K562 (cell line): ENCODE measurements around the gene SEPTIN8. TPM values are rescaled to one million over a fixed set of nuclear protein-coding genes. Genes with fewer than 3 reads are reported as not detected.

ENCODE experiments used
- CHAMP1 ChIP-seq: fragments of 450-650 bp; IDR thresholded peaks from 2 replicates; pipeline ENCODE4 v1.6.1; 2016; ENCODE audit warnings: mild to moderate bottlenecking
- HSF4 ChIP-seq: fragments of 250-450 bp; sonication (Bioruptor Pico); IDR thresholded peaks from 2 replicates; pipeline ENCODE4 v2.1.2; 2022; ENCODE audit warnings: mild to moderate bottlenecking, moderate library complexity, borderline replicate concordance
- MYC ChIP-seq, 2 experiments: fragments of 250-450 bp in 1 of 2; sonication (Bioruptor Pico) in 1 of 2; IDR thresholded peaks; 2 replicates each; pipeline versions ENCODE4 v1.5.1 to v1.6.1; 2012 to 2021; ENCODE audit warnings: low read depth in 2 of 2, borderline replicate concordance in 1 of 2, improper control_type of control experiment in 1 of 2, low read length in 1 of 2, mild to moderate bottlenecking in 1 of 2, moderate library complexity in 1 of 2
- PATZ1 ChIP-seq: fragments of 250-450 bp; sonication (Bioruptor Pico); IDR thresholded peaks from 2 replicates; pipeline ENCODE4 v1.5.0; 2020; ENCODE audit warnings: mild to moderate bottlenecking, borderline replicate concordance
- SP2 ChIP-seq: IDR thresholded peaks from 2 replicates; pipeline ENCODE4 v1.6.1; 2011; ENCODE audit warnings: mild to moderate bottlenecking, low read depth, low read length, moderate library complexity; ENCODE audit not compliant: poor library complexity, severe bottlenecking; ENCODE audit errors: extremely low read depth
- STAT6 ChIP-seq: sonication (generic); formaldehyde crosslinking; IDR thresholded peaks from 2 replicates; pipeline ENCODE4 v1.8.1; 2023; ENCODE audit warnings: mild to moderate bottlenecking, missing genetic modification reagents
- ZBED1 ChIP-seq: IDR thresholded peaks from 2 replicates; pipeline ENCODE4 v1.6.1; 2014
- ZMIZ1 ChIP-seq, 2 experiments: fragments of 150-350 bp in 1 of 2; IDR thresholded peaks; 2 replicates each; pipeline ENCODE4 v1.6.1; 2012 to 2016; ENCODE audit warnings: low read depth in 2 of 2, low read length in 2 of 2, mild to moderate bottlenecking in 1 of 2, moderate library complexity in 1 of 2
- ZNF280B ChIP-seq: fragments of 250-450 bp; sonication (Bioruptor Pico); IDR thresholded peaks from 2 replicates; pipeline ENCODE4 v1.5.1; 2021; ENCODE audit warnings: mild to moderate bottlenecking
- ZNF444 ChIP-seq: fragments of 250-450 bp; sonication (Bioruptor Pico); IDR thresholded peaks from 2 replicates; pipeline ENCODE4 v1.4.0; 2020; ENCODE audit warnings: mild to moderate bottlenecking, moderate library complexity
- polyA plus RNA-seq, 8 experiments: library from polyadenylated mRNA; depleted of rRNA in 4 of 8; stranded (reverse) in 5 of 8; unstranded in 3 of 8; fragments of >200 nt; fragmentation: Nextera tagmentation in 2 of 8; fragmentation: Illumina TruSeq in 1 of 8; extraction: Ambion mirVana in 2 of 8; extraction: Trizol in 1 of 8; gene quantifications; 2 replicates each; pipeline versions ENCODE4 v1.2.1 to v1.2.3, GENCODE V29; 2011 to 2014; ENCODE audit warnings: inconsistent platforms in 1 of 8, missing spikeins in 1 of 8
- total RNA-seq, 7 experiments: library from RNA; depleted of rRNA in 6 of 7; stranded (reverse); fragments of >200 nt in 6 of 7; fragmentation: Illumina TruSeq in 2 of 7; extraction: Trizol in 2 of 7; gene quantifications; 2 replicates each; pipeline versions ENCODE4 v1.2.1 to v1.2.3, GENCODE V29; 2011 to 2021; ENCODE audit warnings: low replicate concordance in 1 of 7

SEPTIN8 gene
- total and polyA plus RNA-seq, 9 of the 15 experiments (the other 6 are each of a cell fraction or from before 2014, with no cell fraction given) = 19.3 to 142 (median 101) TPM

GRCh38 chr5:132736853-132737833, 39.9 kb downstream of the SEPTIN8 start, which contains the start of gene KIF3A (continued):
- no peak for TF ChIP-seq HSF4 (CRISPR knock-in tag)
- TF ChIP-seq STAT6 (CRISPR knock-in tag) = 0 out of 2 replicates have a peak, but pooled peaks have one; percentile 14
- no peak for TF ChIP-seq PATZ1
- peak; percentile 17; the same call in 1 of the 2 replicates for TF ChIP-seq MYC (IDR thresholded peaks at IDR 0.05; ENCODE audit: low read depth, low read length)
- TF ChIP-seq MYC (CRISPR knock-in tag; IDR thresholded peaks at IDR 0.05; ENCODE audit: borderline replicate concordance, low read depth) = no peak
- TF ChIP-seq ZBED1 = no peak
- no peak for TF ChIP-seq SP2
- TF ChIP-seq ZMIZ1 (IDR thresholded peaks at IDR 0.05; ENCODE audit: low read depth in 2 of 2, low read length in 2 of 2) = no peak
- TF ChIP-seq CHAMP1 = no peak
- no peak for TF ChIP-seq ZNF444 (CRISPR knock-in tag)
- TF ChIP-seq ZNF280B (CRISPR knock-in tag) = no peak
